Right atrium auricular region (tissue), 2 donors: ENCODE measurements around the gene APMAP. TPM values are rescaled to one million over a fixed set of nuclear protein-coding genes. Genes with fewer than 3 reads are reported as not detected.

ENCODE experiments used
- DNase-seq: peaks from one replicate; pipeline ENCODE4 v3.0.0-alpha.2; 2019; ENCODE audit warnings: low spot score
- H3K27ac ChIP-seq, 2 donors: fragments of 200-600 bp; sonication (generic); 1 replicate in 1 of 2; 2 replicates in 1 of 2; pipeline ENCODE4 v1.5.1; 2016 to 2019
- H3K27me3 ChIP-seq, 2 donors: fragments of 200-600 bp; sonication (generic); one replicate each; pipeline versions ENCODE4 v1.5.1 to v1.6.0; 2017 to 2019
- H3K36me3 ChIP-seq: fragments of 200-600 bp; sonication (generic); one replicate; pipeline ENCODE4 v1.5.1; 2016
- H3K4me1 ChIP-seq, 2 donors: fragments of 200-600 bp; sonication (generic); one replicate each; pipeline versions ENCODE4 v1.5.1 to v1.6.0; 2017 to 2019
- H3K4me3 ChIP-seq, 2 donors: fragments of 200-600 bp; sonication (generic); 1 replicate in 1 of 2; 2 replicates in 1 of 2; pipeline ENCODE4 v1.5.1; 2017 to 2019; ENCODE audit warnings: mild to moderate bottlenecking in 1 of 2, moderate library complexity in 1 of 2
- H3K9me3 ChIP-seq, 2 donors: fragments of 200-600 bp; sonication (generic); one replicate each; pipeline ENCODE4 v1.5.1; 2019
- total RNA-seq, 2 donors: library from RNA; depleted of rRNA; stranded (reverse); fragments of >200 nt; gene quantifications; one replicate each; pipeline ENCODE4 v1.1.0, GENCODE V29; 2016
- TF ChIP-seq, protein P1 (sequence below), 2 donors: fragments of 200-600 bp; sonication (generic); IDR thresholded peaks; one replicate each; pipeline ENCODE4 v1.5.1; 2019; ENCODE audit warnings: antibody characterized with exemption in 2 of 2

APMAP gene
- total RNA-seq, 2 donors from 2014 or later = 30.3 to 30.5 TPM

- no peak overlapping the region for H3K27ac ChIP-seq
- DNase-seq = no peak
- no peak overlapping the region for H3K4me3 ChIP-seq
- peaks cover 0 to 7% of the 10 kb centered on the region in 2 donors for H3K9me3 ChIP-seq
- H3K36me3 ChIP-seq = no peaks in the 10 kb centered on the region
- no peaks in the 10 kb centered on the region for H3K27me3 ChIP-seq
- TF ChIP-seq, protein P1, sequence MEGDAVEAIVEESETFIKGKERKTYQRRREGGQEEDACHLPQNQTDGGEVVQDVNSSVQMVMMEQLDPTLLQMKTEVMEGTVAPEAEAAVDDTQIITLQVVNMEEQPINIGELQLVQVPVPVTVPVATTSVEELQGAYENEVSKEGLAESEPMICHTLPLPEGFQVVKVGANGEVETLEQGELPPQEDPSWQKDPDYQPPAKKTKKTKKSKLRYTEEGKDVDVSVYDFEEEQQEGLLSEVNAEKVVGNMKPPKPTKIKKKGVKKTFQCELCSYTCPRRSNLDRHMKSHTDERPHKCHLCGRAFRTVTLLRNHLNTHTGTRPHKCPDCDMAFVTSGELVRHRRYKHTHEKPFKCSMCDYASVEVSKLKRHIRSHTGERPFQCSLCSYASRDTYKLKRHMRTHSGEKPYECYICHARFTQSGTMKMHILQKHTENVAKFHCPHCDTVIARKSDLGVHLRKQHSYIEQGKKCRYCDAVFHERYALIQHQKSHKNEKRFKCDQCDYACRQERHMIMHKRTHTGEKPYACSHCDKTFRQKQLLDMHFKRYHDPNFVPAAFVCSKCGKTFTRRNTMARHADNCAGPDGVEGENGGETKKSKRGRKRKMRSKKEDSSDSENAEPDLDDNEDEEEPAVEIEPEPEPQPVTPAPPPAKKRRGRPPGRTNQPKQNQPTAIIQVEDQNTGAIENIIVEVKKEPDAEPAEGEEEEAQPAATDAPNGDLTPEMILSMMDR (IDR thresholded peaks at IDR 0.05) = no peak
- peaks cover 0 to 2% of the 10 kb centered on the region in 2 donors for H3K4me1 ChIP-seq
These were observed 79.4 kb downstream of the APMAP start for GRCh38 chr20:24913076-24913628.

Other genes starting within 250 kb of the APMAP start
- gene CST7, start 43.5 kb downstream of the APMAP start, total RNA-seq = 1 to 10 TPM; 2.7 to 3.2 TPM
- gene ACSS1, start 65.4 kb upstream of the APMAP start, total RNA-seq = 10 to 100 TPM; 25.6 to 26.4 TPM
- not detected for gene VSX1, start 89.4 kb upstream of the APMAP start, total RNA-seq
- gene ENTPD6, start 203.0 kb upstream of the APMAP start, total RNA-seq = 100 to 1,000 TPM in 1 of 2 donors, 10 to 100 TPM in 1; 75.9 to 116 TPM